Measurements from ENCODE around the gene PI4KA.

The PI4KA gene

DNA sequence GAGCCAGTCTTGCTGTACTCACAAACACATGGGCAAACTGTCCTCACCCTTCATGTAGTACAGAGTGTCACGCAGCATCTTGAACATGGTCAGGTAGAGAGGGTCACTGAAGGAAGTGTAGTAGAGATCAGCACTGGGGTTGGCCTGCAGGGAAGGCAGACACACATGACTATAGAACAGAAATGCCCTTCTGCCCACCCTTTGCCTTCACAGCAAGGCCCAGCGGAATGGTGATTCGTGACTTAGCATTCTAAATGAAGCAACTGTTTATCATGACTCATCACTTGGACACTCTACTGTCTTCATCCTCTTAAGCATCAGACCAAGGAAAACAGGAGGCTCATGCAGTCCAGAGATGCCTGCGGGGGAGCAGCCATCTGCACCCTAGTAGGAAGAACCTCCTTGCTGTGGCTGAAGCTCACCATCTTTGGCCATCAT is 51.3 kb downstream of the PI4KA start:
- TF ChIP-seq, protein P1, sequence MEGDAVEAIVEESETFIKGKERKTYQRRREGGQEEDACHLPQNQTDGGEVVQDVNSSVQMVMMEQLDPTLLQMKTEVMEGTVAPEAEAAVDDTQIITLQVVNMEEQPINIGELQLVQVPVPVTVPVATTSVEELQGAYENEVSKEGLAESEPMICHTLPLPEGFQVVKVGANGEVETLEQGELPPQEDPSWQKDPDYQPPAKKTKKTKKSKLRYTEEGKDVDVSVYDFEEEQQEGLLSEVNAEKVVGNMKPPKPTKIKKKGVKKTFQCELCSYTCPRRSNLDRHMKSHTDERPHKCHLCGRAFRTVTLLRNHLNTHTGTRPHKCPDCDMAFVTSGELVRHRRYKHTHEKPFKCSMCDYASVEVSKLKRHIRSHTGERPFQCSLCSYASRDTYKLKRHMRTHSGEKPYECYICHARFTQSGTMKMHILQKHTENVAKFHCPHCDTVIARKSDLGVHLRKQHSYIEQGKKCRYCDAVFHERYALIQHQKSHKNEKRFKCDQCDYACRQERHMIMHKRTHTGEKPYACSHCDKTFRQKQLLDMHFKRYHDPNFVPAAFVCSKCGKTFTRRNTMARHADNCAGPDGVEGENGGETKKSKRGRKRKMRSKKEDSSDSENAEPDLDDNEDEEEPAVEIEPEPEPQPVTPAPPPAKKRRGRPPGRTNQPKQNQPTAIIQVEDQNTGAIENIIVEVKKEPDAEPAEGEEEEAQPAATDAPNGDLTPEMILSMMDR (IDR thresholded peaks at IDR 0.05; ENCODE audit: low read depth, low read length) = no peak
- Histone ChIP-seq H3K36me3 (peaks cover 78% of the 10 kb centered on the region), H3K9me3 (ENCODE audit: severe bottlenecking) (no peaks in the 10 kb centered on the region), H3K27me3 (ENCODE audit: insufficient read depth, low read depth, severe bottlenecking) (no peaks in the 10 kb centered on the region), H3K27ac (no peak overlapping the region), H3K4me3 (ENCODE audit: low read depth, low read length) (no peak overlapping the region)
- DNase-seq = no peak

- Histone ChIP-seq H3K27me3 (ENCODE audit: insufficient read depth, low read depth, severe bottlenecking) (no peaks in the 10 kb centered on the region), H3K9me3 (ENCODE audit: severe bottlenecking) (no peaks in the 10 kb centered on the region), H3K36me3 (peaks cover 85% of the 10 kb centered on the region), H3K27ac (no peak overlapping the region), H3K4me3 (ENCODE audit: low read depth, low read length) (no peak overlapping the region)
- DNase-seq = no peak
- TF ChIP-seq, protein P1 (IDR thresholded peaks at IDR 0.05; ENCODE audit: low read depth, low read length) = no peak
These were observed 52.6 kb downstream of the PI4KA start for GRCh38 chr22:20805972-20806471.

DNA sequence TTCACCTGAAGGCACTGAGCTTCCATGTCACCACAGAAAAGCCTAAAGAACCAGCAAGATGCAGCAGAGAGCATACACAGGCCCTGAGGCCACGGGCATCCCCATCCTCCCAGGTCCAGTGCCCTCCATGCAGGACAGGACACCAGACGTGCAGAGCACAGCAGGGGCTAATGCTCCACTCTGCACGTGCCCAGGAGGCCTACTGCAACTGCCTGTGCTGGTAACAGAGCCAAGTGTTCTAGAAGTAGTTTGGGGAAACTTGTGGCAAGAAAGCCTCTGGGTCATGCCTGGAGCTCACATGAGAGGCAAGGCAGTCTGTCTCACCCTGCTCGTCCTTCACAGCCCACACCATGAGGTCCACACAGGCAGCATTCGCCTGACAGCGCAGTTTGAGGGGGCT is 54.0 kb downstream of the PI4KA start:
- no peaks in the 10 kb centered on the region for H3K27me3 ChIP-seq (ENCODE audit: insufficient read depth, low read depth, severe bottlenecking)
- TF ChIP-seq, protein P1 (IDR thresholded peaks at IDR 0.05; ENCODE audit: low read depth, low read length) = no peak
- DNase-seq = no peak
- H3K9me3 ChIP-seq (ENCODE audit: severe bottlenecking) = no peaks in the 10 kb centered on the region
- no peak overlapping the region for H3K27ac ChIP-seq
- H3K36me3 ChIP-seq = peaks cover 83% of the 10 kb centered on the region
- no peak overlapping the region for H3K4me3 ChIP-seq (ENCODE audit: low read depth, low read length)

DNA sequence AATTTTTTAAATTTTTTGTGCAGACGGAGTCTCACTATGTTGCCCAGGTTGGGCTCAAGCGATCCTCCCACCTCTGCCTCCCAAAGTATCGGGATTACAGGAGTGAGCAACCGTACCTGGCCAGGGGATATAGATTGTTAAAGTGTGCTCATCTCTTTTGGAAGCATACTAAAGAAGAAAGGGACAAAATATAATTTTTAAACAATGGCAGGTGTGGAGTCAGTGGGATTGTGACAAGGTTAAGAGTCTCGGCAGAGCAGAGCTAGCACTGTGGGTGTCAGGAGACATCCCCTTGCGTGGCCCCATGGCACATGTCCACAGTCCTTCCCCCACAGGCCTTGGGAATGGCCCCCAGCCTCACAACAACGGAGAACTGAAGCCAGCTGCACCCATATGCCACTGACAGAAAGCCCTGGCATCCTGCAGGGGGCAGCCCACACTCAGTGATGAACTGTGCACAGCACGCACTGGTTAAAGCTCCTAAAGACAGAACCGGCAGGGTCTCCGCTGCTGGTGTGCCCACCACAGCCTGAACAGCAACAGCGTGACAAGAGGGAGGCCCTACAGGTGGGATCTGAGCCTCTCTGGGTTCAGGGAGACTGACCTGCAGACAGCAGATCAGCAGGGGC is 54.8 kb downstream of the PI4KA start:
- peaks cover 83% of the 10 kb centered on the region for H3K36me3 ChIP-seq
- H3K27me3 ChIP-seq (ENCODE audit: insufficient read depth, low read depth, severe bottlenecking) = no peaks in the 10 kb centered on the region
- H3K27ac ChIP-seq = no peak overlapping the region
- TF ChIP-seq, protein P1 (IDR thresholded peaks at IDR 0.05; ENCODE audit: low read depth, low read length) = peak; percentile 75
- H3K9me3 ChIP-seq (ENCODE audit: severe bottlenecking) = no peaks in the 10 kb centered on the region
- no peak overlapping the region for H3K4me3 ChIP-seq (ENCODE audit: low read depth, low read length)
- peak; percentile 52 for DNase-seq

GRCh38 chr22:20802922-20803553 is 55.6 kb downstream of the PI4KA start:
- no peaks in the 10 kb centered on the region for H3K27me3 ChIP-seq (ENCODE audit: insufficient read depth, low read depth, severe bottlenecking)
- no peak overlapping the region for H3K4me3 ChIP-seq (ENCODE audit: low read depth, low read length)
- TF ChIP-seq, protein P1 (IDR thresholded peaks at IDR 0.05; ENCODE audit: low read depth, low read length) = no peak
- peaks cover 88% of the 10 kb centered on the region for H3K36me3 ChIP-seq
- H3K27ac ChIP-seq = no peak overlapping the region
- no peaks in the 10 kb centered on the region for H3K9me3 ChIP-seq (ENCODE audit: severe bottlenecking)
- DNase-seq = no peak

Measured in WERI-Rb-1 (cell line).